Measurements from ENCODE around the gene JRKL. TPM values are rescaled to one million over a fixed set of nuclear protein-coding genes. Genes with fewer than 3 reads are reported as not detected.

The JRKL gene
- total and polyA plus RNA-seq, 2 of the 13 experiments (the other 11 are each of a cell fraction or from before 2014, with no cell fraction given) = 3.2 to 4.5 TPM

DNA sequence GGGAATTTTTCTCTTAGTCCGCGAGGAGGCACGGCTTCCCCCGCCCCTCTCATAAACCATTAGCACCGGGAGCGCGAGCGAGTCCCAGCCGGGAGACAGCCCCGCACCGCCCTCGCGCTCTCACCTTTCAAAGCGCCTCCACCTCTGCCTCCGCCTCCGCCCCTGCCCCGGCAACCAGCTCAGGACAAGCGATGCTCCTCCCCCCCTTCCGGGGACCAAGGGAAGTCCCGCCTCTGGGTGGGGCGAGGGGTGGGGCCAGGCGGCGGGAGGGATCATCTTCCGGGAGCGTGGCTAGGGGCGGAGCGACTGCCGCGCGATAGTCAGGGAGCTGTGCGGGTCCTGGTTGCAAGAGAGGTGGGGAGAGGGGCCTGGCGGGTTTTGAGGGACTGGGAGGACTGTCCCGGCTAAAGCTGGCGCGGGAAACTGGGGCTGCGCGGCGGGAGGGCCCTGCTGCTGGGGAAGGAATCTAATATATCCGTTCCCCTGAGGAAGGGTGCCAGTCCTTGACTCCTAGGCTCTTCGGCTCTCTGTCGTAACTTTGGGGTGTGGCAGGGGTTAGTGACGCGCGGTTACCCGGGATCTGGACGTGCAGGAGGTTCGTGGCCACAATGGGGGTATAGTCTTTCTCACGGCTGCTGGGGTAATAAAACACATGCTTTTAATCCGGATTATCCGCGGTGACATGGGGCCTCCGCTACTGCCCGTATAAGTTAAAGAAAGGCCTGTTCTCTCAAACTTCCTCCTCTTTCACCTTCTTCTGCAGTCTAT, at the start of gene JRKL, which contains the start of gene CCDC82 (continued):
- TF ChIP-seq, protein P1, sequence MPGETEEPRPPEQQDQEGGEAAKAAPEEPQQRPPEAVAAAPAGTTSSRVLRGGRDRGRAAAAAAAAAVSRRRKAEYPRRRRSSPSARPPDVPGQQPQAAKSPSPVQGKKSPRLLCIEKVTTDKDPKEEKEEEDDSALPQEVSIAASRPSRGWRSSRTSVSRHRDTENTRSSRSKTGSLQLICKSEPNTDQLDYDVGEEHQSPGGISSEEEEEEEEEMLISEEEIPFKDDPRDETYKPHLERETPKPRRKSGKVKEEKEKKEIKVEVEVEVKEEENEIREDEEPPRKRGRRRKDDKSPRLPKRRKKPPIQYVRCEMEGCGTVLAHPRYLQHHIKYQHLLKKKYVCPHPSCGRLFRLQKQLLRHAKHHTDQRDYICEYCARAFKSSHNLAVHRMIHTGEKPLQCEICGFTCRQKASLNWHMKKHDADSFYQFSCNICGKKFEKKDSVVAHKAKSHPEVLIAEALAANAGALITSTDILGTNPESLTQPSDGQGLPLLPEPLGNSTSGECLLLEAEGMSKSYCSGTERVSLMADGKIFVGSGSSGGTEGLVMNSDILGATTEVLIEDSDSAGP (CRISPR knock-in tag; IDR thresholded peaks at IDR 0.05; ENCODE audit: borderline replicate concordance) = peak; percentile 49
- TF ChIP-seq KDM5B (CRISPR knock-in tag; IDR thresholded peaks at IDR 0.05; ENCODE audit: borderline replicate concordance) (peak; percentile 89; the same call in 1 of the 2 replicates), CBFB (CRISPR knock-in tag; IDR thresholded peaks at IDR 0.05) (0 out of 2 replicates have a peak, but pooled peaks have one; percentile 63), MAFK (conservative IDR thresholded peaks at IDR 0.05 in 1 of 2, IDR thresholded peaks at IDR 0.05 in 1 of 2; ENCODE audit: low read length in 2 of 2) (no peak), MBD4 (IDR thresholded peaks at IDR 0.05; ENCODE audit: borderline replicate concordance, low read length) (no peak), JUNB (CRISPR knock-in tag; IDR thresholded peaks at IDR 0.05; ENCODE audit: borderline replicate concordance) (peak; percentile 51; the same call in 1 of the 2 replicates), ZNF34 (CRISPR knock-in tag; IDR thresholded peaks at IDR 0.05; ENCODE audit: borderline replicate concordance) (no peak), KLF15 (CRISPR knock-in tag; IDR thresholded peaks at IDR 0.05; ENCODE audit: borderline replicate concordance) (no peak), DMAP1 (CRISPR knock-in tag; IDR thresholded peaks at IDR 0.05) (peak; percentile 77), ZNF121 (CRISPR knock-in tag; IDR thresholded peaks at IDR 0.05) (0 out of 2 replicates have a peak, but pooled peaks have one; percentile 13), AHR (CRISPR knock-in tag; IDR thresholded peaks at IDR 0.05) (no peak), RFXANK (CRISPR knock-in tag; IDR thresholded peaks at IDR 0.05) (no peak; the same call in 1 of the 2 replicates), ZNF790 (CRISPR knock-in tag; IDR thresholded peaks at IDR 0.05; ENCODE audit: borderline replicate concordance) (peak; percentile 60; the same call in 1 of the 2 replicates), ATF1 (CRISPR knock-in tag; IDR thresholded peaks at IDR 0.05) (no peak), ONECUT2 (CRISPR knock-in tag; IDR thresholded peaks at IDR 0.05) (no peak; the same call in 1 of the 2 replicates), HOXA9 (CRISPR knock-in tag; IDR thresholded peaks at IDR 0.05; ENCODE audit: borderline replicate concordance) (peak; percentile 57; the same call in 1 of the 2 replicates), ZNF766 (CRISPR knock-in tag; IDR thresholded peaks at IDR 0.05; ENCODE audit: borderline replicate concordance) (0 out of 2 replicates have a peak, but pooled peaks have one; percentile 59), ZFP82 (CRISPR knock-in tag; IDR thresholded peaks at IDR 0.05; ENCODE audit: borderline replicate concordance) (peak; percentile 85; the same call in 1 of the 2 replicates), SPEN (CRISPR knock-in tag; IDR thresholded peaks at IDR 0.05; ENCODE audit: low read depth) (peak; percentile 80), TP53 (CRISPR knock-in tag; conservative IDR thresholded peaks at IDR 0.05) (no peak), YEATS4 (CRISPR knock-in tag; IDR thresholded peaks at IDR 0.05; ENCODE audit: borderline replicate concordance) (peak; percentile 85), ZNF446 (CRISPR knock-in tag; IDR thresholded peaks at IDR 0.05) (no peak)
- TF ChIP-seq, protein P2, sequence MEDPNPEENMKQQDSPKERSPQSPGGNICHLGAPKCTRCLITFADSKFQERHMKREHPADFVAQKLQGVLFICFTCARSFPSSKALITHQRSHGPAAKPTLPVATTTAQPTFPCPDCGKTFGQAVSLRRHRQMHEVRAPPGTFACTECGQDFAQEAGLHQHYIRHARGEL (CRISPR knock-in tag; IDR thresholded peaks at IDR 0.05) = no peak
- TF ChIP-seq, protein P3, sequence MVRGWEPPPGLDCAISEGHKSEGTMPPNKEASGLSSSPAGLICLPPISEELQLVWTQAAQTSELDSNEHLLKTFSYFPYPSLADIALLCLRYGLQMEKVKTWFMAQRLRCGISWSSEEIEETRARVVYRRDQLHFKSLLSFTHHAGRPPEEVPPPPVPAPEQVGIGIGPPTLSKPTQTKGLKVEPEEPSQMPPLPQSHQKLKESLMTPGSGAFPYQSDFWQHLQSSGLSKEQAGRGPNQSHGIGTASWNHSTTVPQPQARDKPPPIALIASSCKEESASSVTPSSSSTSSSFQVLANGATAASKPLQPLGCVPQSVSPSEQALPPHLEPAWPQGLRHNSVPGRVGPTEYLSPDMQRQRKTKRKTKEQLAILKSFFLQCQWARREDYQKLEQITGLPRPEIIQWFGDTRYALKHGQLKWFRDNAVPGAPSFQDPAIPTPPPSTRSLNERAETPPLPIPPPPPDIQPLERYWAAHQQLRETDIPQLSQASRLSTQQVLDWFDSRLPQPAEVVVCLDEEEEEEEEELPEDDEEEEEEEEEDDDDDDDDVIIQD (CRISPR knock-in tag; IDR thresholded peaks at IDR 0.05; ENCODE audit: low read depth) = peak; percentile 90
- TF ChIP-seq, protein P4, sequence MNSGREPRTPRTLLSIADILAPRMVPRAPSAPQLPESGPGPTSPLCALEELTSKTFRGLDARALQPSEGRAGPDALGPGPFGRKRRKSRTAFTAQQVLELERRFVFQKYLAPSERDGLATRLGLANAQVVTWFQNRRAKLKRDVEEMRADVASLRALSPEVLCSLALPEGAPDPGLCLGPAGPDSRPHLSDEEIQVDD (CRISPR knock-in tag; IDR thresholded peaks at IDR 0.05; ENCODE audit: borderline replicate concordance) = no peak; the same call in 1 of the 2 replicates

Measured in HepG2 (cell line).